Natural killer cell (primary cell): ENCODE measurements around the gene ANXA7. TPM values are rescaled to one million over a fixed set of nuclear protein-coding genes. Genes with fewer than 3 reads are reported as not detected.

Source experiments
- ATAC-seq, 3 donors: fragments of 150-1000 bp in 2 of 3; fragments of 200-7000 bp in 1 of 3; cut with Tn5 transposase; 1 replicate in 1 of 3; 2 replicates in 2 of 3; pipeline ENCODE4 v1.10.0; 2021; ENCODE audit warnings: mild to moderate bottlenecking in 2 of 3, moderate library complexity in 2 of 3
- DNase-seq, 2 donors: peaks; one replicate each; pipeline versions ENCODE4 v3.0.0 to v3.0.0-alpha.2; 2013 to 2021; ENCODE audit warnings: mixed read lengths in 1 of 2
- H3K27ac ChIP-seq: one replicate; pipeline ENCODE4 v1.5.1; 2013; ENCODE audit warnings: mild to moderate bottlenecking, low read length
- H3K27me3 ChIP-seq: one replicate; pipeline ENCODE4 v1.6.1; 2013; ENCODE audit warnings: low read length; ENCODE audit not compliant: control insufficient read depth, insufficient read depth
- H3K36me3 ChIP-seq: one replicate; pipeline ENCODE4 v1.6.1; 2013; ENCODE audit warnings: low read length; ENCODE audit not compliant: control insufficient read depth, insufficient read depth
- H3K4me1 ChIP-seq: one replicate; pipeline ENCODE4 v1.6.1; 2013; ENCODE audit warnings: low read length; ENCODE audit not compliant: control insufficient read depth, insufficient read depth
- H3K4me3 ChIP-seq: one replicate; pipeline ENCODE4 v1.5.1; 2013; ENCODE audit warnings: low read length
- H3K9me3 ChIP-seq: one replicate; pipeline ENCODE4 v1.6.1; 2013; ENCODE audit warnings: low read length; ENCODE audit not compliant: control insufficient read depth, insufficient read depth
- H3K27ac Mint-ChIP-seq, 2 donors: one replicate each; pipeline ENCODE4 v1.8.0; 2022; ENCODE audit warnings: mild to moderate bottlenecking in 2 of 2, mixed read lengths in 2 of 2, moderate library complexity in 1 of 2
- H3K27me3 Mint-ChIP-seq, 2 donors: one replicate each; pipeline ENCODE4 v1.8.0; 2022; ENCODE audit warnings: low read depth in 2 of 2, mixed read lengths in 2 of 2
- H3K36me3 Mint-ChIP-seq: one replicate; pipeline ENCODE4 v1.8.0; 2022; ENCODE audit warnings: mixed read lengths
- H3K4me1 Mint-ChIP-seq, 2 donors: one replicate each; pipeline ENCODE4 v1.8.0; 2022; ENCODE audit warnings: mixed read lengths in 2 of 2
- H3K4me3 Mint-ChIP-seq: one replicate; pipeline ENCODE4 v1.8.0; 2022; ENCODE audit warnings: mild to moderate bottlenecking, moderate library complexity, mixed read lengths
- H3K9me3 Mint-ChIP-seq, 2 donors: one replicate each; pipeline ENCODE4 v1.8.0; 2022; ENCODE audit warnings: mixed read lengths in 2 of 2
- WGBS: methylation state at CpG from one replicate; pipeline ENCODE4 v1.1.7; 2013; ENCODE audit warnings: missing lambda C conversion rate; ENCODE audit not compliant: insufficient coverage; 5-methylcytosine and 5-hydroxymethylcytosine counted together
- intact Hi-C: fragments of 100-400 bp; cut with micrococcal nuclease; formaldehyde crosslinking; loops from one replicate; pipeline ENCODE4 v1.14.2; 2022
- total RNA-seq, 4 donors: library from RNA; stranded (reverse); fragments of 120-200 nt in 1 of 4; gene quantifications; one replicate each; pipeline versions ENCODE4 v1.2.3 to v1.2.4, GENCODE V29; 2013 to 2022
- TF ChIP-seq, protein P1 (sequence below): fragments of 200-600 bp; IDR thresholded peaks from one replicate; pipeline ENCODE4 v1.8.0; 2022; ENCODE audit warnings: antibody characterized with exemption

ANXA7 gene
- total RNA-seq, result 10 to 100 TPM; 61.0 to 82.0 (median 72.5) TPM
- total RNA-seq (2013), result 78.1 TPM

DNA sequence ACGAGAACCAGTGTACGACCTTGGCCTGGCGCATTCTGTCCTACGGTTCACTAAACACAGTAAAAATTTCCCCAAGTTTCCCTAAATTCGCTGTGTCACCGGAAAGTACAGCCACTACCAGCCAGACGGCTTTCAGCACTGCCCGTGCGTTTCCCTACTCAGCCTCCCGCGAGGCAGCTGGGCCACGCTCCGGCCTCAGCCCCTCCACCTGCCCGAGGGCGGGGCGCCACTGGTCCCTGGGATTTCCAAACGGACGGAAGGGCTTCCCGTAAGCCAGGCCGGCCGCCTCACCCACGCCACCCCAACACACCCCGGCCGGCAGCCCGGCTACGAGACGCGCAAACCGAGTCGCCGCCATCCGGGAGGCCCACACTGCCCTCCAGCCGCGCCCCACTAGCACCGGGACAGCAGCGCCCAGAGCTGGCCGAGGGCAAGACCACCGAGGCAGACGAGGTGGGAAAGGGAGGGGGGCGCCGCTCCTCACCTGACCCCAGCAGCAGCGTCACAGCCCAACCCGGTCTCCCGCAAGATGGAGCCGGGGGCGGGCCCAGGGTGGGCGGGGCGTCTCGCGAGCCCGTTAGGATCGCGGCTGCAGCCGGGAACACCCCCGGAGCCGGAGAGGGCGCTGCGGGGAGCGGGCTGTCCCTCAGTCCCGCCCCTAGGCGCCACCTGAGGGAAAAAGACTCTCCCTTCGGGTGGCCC is at the start of gene ANXA7:
TSS of gene ANXA7 (minus strand) at position 531 of the 702 bp plus-strand sequence. CDS start 13,202 bp downstream, outside the sequence.
- Histone ChIP-seq H3K27me3 (no peaks in the 10 kb centered on the region), H3K4me1 (peaks cover 8% of the 10 kb centered on the region), H3K27ac (peak within 1 kb of the TSS; percentile 86), H3K9me3 (no peaks in the 10 kb centered on the region), H3K4me3 (peak within 1 kb of the TSS; percentile 78), H3K36me3 (no peaks in the 10 kb centered on the region)
- DNase-seq, result peak; percentile 86 to 94
- H3K9me3 Mint-ChIP-seq, result no peaks in the 10 kb centered on the region
- peaks cover 32 to 36% of the 10 kb centered on the region in 2 donors for H3K4me1 Mint-ChIP-seq
- peak within 1 kb of the TSS; percentile 91 to 92 for H3K27ac Mint-ChIP-seq
- TF ChIP-seq, protein P1, sequence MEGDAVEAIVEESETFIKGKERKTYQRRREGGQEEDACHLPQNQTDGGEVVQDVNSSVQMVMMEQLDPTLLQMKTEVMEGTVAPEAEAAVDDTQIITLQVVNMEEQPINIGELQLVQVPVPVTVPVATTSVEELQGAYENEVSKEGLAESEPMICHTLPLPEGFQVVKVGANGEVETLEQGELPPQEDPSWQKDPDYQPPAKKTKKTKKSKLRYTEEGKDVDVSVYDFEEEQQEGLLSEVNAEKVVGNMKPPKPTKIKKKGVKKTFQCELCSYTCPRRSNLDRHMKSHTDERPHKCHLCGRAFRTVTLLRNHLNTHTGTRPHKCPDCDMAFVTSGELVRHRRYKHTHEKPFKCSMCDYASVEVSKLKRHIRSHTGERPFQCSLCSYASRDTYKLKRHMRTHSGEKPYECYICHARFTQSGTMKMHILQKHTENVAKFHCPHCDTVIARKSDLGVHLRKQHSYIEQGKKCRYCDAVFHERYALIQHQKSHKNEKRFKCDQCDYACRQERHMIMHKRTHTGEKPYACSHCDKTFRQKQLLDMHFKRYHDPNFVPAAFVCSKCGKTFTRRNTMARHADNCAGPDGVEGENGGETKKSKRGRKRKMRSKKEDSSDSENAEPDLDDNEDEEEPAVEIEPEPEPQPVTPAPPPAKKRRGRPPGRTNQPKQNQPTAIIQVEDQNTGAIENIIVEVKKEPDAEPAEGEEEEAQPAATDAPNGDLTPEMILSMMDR, result no peak
- WGBS, result under 1% methylated on average over 62 of the region's 62 CpGs
- peak; percentile 92 to 98 (median 94) for ATAC-seq
- peaks cover 0 to 2% of the 10 kb centered on the region in 2 donors for H3K27me3 Mint-ChIP-seq
- H3K4me3 Mint-ChIP-seq, result peak within 1 kb of the TSS; percentile 95
- no peaks in the 10 kb centered on the region for H3K36me3 Mint-ChIP-seq
- intact Hi-C loops, result loop anchor here (2.0 to 5.0 kb wide), 2 partner anchors 81 to 166 kb away; partner anchors contain the start of gene DNAJC9

DNA sequence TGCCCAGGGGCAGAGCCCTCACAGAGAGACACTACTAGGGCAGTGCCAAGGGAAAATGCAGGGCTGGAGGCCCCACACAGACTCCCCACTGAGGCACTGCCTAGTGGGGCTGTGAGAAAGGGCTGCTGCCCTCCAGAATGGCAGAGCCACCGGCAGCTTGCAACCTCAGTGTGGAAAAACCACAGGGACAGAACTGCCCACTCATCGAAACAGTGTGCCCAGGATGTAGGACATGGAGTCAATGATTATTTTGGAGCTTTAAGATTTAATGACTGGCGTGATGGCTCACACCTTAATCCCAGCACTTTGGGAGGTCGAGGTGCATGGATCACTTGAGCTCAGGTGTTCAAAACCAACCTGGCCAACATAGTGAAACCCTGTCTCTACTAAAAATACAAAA is 47.0 kb upstream of the ANXA7 start:
- peak overlapping the region in 1 of 2 donors; percentile 66 for H3K27ac Mint-ChIP-seq
- H3K4me3 Mint-ChIP-seq, result no peak overlapping the region

DNA sequence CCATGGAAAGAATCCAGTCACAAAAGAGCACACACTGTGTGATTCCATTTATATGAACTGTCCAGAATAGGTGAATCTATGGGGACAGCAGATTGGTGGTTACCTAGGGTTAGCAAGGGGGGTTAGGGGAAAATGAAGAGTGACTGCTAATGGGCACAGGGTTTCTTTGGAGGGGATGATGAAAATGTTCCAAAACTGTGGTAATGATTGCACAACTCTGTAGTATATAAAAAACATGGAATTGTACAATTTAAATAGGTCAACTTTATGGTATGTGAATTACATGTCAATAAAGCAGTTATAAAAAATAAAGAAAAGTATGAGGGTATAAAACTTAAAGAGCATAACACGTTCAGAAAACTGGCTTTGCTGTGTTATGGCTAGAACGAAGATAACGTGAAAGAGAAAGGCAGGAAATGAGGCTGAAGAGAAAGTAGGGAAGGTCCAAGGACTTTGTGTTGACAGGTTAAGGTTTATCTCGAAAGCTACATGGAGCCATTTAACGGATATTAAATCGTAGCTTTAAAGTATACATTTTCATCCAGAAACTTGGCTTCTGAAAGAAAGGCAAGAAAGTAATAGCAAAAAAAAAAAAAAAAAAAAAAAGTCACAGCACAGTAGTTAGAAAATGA is 45.9 kb upstream of the ANXA7 start:
- ATAC-seq (no peak), DNase-seq (no peak)
- H3K36me3 Mint-ChIP-seq, result no peaks in the 10 kb centered on the region
- no peaks in the 10 kb centered on the region for H3K9me3 Mint-ChIP-seq
- Histone ChIP-seq H3K36me3 (peaks cover 19% of the 10 kb centered on the region), H3K4me1 (no peaks in the 10 kb centered on the region), H3K4me3 (no peak overlapping the region), H3K27ac (no peak overlapping the region), H3K9me3 (no peaks in the 10 kb centered on the region), H3K27me3 (no peaks in the 10 kb centered on the region)
- TF ChIP-seq, protein P1, result no peak
- H3K27ac Mint-ChIP-seq, result peak overlapping the region; percentile 47 to 66
- H3K27me3 Mint-ChIP-seq, result no peaks in the 10 kb centered on the region
- peaks cover 4 to 21% of the 10 kb centered on the region in 2 donors for H3K4me1 Mint-ChIP-seq
- intact Hi-C loops, result no loop called here
- H3K4me3 Mint-ChIP-seq, result no peak overlapping the region
- WGBS, result 98% methylated on average over 4 of the region's 6 CpGs

More for the DNA sequence above, 47.0 kb upstream of the ANXA7 start:
- Mint-ChIP-seq H3K36me3 (no peaks in the 10 kb centered on the region), H3K27me3 (no peaks in the 10 kb centered on the region), H3K9me3 (no peaks in the 10 kb centered on the region), H3K4me1 (peaks cover 4 to 21% of the 10 kb centered on the region in 2 donors)
- Histone ChIP-seq H3K36me3 (peaks cover 27% of the 10 kb centered on the region), H3K4me3 (no peak overlapping the region), H3K27me3 (no peaks in the 10 kb centered on the region), H3K4me1 (no peaks in the 10 kb centered on the region), H3K9me3 (no peaks in the 10 kb centered on the region), H3K27ac (no peak overlapping the region)
- TF ChIP-seq, protein P1, result no peak
- 96% methylated on average over 4 of the region's 4 CpGs for WGBS
- intact Hi-C loops, result no loop called here
- DNase-seq, result no peak
- no peak for ATAC-seq
